Activated naive CD8-positive, alpha-beta T cell (primary cell): Measurements from ENCODE around the gene HBEGF.

Experiments
- H3K27ac Mint-ChIP-seq: one replicate; pipeline ENCODE4 v1.8.0; 2021; ENCODE audit warnings: mixed read lengths
- H3K27me3 Mint-ChIP-seq: one replicate; pipeline ENCODE4 v1.8.0; 2021; ENCODE audit warnings: mixed read lengths
- H3K36me3 Mint-ChIP-seq: one replicate; pipeline ENCODE4 v1.8.0; 2021; ENCODE audit warnings: mixed read lengths
- H3K4me1 Mint-ChIP-seq: one replicate; pipeline ENCODE4 v1.8.0; 2021; ENCODE audit warnings: low read depth, mixed read lengths
- H3K4me3 Mint-ChIP-seq: one replicate; pipeline ENCODE4 v1.8.0; 2021; ENCODE audit warnings: mild to moderate bottlenecking, mixed read lengths
- H3K9me3 Mint-ChIP-seq: one replicate; pipeline ENCODE4 v1.8.0; 2021; ENCODE audit warnings: low read depth, mixed read lengths

HBEGF gene, protein sequence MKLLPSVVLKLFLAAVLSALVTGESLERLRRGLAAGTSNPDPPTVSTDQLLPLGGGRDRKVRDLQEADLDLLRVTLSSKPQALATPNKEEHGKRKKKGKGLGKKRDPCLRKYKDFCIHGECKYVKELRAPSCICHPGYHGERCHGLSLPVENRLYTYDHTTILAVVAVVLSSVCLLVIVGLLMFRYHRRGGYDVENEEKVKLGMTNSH

DNA sequence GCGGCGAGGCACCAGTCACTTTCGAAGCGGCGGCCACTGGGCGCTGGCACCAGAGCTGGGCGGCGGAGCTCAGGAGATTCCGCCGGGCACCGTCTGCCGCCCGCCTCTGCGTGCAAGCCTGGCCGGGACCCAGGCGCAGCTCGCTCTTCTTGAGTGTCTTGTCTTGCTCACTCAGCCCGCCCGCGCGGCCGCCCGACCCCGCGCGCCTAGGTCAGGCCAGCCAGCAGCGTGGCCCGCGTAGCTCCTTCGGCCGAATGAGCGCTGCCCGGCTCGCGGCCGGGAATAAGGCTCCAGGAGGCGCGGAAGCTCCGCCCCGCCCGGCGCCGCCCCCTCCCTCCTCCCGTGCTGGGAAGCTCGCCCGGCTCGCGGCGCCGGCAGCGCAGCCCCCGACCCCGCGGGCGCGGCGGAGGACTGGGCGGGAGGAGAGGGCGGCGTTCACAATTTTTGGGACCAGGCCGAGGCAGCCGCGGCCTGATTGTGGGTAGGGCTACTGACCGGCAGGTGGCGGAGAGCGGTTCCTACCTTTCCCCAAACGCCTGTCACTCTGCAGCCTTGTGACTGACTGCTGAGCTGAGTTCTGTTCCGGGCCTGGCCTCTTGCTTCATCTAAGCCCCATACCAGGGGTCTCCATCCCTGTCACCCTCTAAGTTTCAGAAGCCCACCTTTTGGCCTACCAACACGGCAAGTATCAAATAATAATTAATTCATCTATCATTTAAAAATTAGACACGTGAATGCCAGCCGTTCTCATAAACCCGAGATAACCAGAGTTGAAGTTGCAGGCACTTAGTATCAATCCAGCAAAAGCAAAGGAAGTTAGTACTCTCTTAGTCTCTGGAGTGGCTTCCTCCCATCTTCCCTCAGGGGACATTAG lies at the start of gene HBEGF:
HBEGF (minus strand) TSS at position 256 of the 874 bp plus-strand sequence. CDS start 275 bp downstream, outside the sequence.
- no peaks in the 10 kb centered on the region for H3K36me3 Mint-ChIP-seq
- peaks cover 39% of the 10 kb centered on the region for H3K4me1 Mint-ChIP-seq
- H3K4me3 Mint-ChIP-seq = peak within 1 kb of the TSS; percentile 83
- H3K9me3 Mint-ChIP-seq = no peaks in the 10 kb centered on the region
- H3K27me3 Mint-ChIP-seq = peaks cover 8% of the 10 kb centered on the region
- H3K27ac Mint-ChIP-seq = peak within 1 kb of the TSS; percentile 18

DNA sequence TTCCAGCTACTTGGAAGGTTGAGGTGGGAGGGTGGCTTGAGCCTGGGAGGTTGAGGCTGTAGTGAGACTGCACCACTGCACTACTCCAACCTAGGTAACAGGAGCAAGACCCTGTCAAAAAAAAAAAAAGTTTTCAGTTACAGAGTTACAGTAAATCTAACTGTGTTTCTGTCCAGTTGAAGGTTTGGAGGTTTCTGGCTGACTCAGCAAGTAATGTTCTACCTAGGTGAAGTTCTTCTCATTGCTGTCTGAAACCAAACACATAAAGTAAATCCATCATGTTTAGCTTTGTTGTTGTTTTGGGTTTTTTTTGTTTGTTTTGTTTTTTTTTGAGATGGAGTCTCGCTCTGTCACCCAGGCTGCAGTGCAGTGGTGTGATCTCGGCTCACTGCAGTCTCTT lies 47.3 kb upstream of the HBEGF start:
- no peaks in the 10 kb centered on the region for H3K9me3 Mint-ChIP-seq
- H3K27me3 Mint-ChIP-seq = no peaks in the 10 kb centered on the region
- no peaks in the 10 kb centered on the region for H3K4me1 Mint-ChIP-seq

DNA sequence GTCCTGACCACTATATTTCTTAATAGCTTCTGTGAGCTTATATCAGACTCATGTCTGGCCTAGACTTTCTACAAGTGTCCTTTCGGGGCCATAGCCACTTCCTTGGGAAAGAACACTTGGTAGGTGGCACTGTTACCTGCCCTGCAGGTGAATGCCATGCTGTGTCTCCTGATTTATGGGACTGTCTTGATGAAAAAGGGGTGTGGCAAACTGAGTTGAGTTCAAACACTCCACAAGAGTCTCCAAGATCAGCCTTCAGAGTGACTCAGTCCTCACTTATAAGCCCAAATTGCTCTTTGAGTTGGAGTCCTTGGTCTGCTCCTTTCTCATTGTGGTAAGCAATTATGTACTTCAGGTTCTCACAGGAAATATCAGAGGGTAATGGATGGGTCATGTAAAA lies 45.3 kb upstream of the HBEGF start:
- Mint-ChIP-seq H3K4me3 (no peak overlapping the region), H3K27ac (no peak overlapping the region), H3K36me3 (no peaks in the 10 kb centered on the region), H3K4me1 (no peaks in the 10 kb centered on the region), H3K27me3 (no peaks in the 10 kb centered on the region), H3K9me3 (no peaks in the 10 kb centered on the region)

More for the DNA sequence above, 47.3 kb upstream of the HBEGF start:
- no peak overlapping the region for H3K4me3 Mint-ChIP-seq
- H3K27ac Mint-ChIP-seq = no peak overlapping the region
- no peaks in the 10 kb centered on the region for H3K36me3 Mint-ChIP-seq

DNA sequence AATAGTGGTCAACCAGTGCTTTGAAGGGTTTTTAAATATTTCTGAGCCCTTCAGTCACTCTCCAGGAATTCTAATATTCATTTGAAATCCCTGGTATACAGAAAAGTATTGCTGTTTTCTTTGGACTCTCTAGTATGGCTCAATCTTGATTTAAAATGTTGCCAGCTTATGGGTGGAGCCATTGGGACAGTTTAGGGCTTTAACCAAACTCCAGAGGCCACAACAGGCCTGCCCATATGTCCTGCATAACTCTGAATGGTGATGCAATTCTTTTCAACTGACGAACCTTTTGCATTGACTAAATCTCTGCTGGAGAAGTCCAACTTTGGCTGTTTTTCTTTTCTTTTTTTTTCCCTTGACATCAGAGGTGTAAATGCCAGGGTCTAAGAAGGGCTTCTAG lies 44.9 kb upstream of the HBEGF start:
- Mint-ChIP-seq H3K4me3 (no peak overlapping the region), H3K4me1 (no peaks in the 10 kb centered on the region), H3K36me3 (no peaks in the 10 kb centered on the region), H3K27ac (no peak overlapping the region), H3K9me3 (no peaks in the 10 kb centered on the region), H3K27me3 (no peaks in the 10 kb centered on the region)

DNA sequence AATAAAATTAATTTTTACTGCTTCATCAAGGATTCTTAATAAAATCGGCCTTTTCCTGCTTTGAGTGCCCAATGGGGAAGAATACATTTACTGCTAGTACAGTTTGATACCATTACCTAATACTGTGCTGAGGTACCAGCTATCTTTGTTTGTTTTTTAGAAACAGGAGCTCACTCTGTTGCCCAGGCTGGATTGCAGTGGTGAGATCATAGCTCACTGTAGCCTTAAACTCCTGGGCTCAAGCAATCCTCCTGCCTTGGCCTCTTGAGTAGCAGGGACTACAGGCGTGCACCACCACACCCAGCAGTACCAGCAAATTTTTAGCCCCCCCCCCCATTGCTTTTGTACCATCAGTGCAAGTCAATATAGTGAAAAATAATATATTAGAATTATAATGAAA lies 41.6 kb upstream of the HBEGF start:
- Mint-ChIP-seq H3K27me3 (no peaks in the 10 kb centered on the region), H3K27ac (no peak overlapping the region), H3K9me3 (no peaks in the 10 kb centered on the region), H3K4me1 (peaks cover 4% of the 10 kb centered on the region), H3K4me3 (no peak overlapping the region), H3K36me3 (no peaks in the 10 kb centered on the region)

DNA sequence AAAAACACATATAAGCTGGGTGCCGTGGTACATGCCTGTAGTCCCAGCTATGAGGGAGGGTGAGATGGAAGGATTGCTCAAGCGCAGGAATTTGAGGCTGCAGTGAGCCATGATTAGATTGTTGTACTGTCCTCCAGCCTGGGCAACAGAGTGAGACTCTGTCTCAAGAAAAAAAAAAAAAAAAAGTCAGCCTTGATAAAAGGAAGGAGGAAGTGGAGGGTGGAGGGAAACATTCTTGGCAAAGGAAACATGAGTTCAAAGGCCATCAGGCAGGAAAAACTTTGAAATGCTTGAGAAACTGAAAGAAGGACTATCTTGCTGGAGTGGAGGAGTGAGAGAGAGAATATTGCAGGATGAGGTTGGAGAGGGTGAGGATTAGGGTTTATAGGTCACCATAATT lies 36.9 kb upstream of the HBEGF start:
- Mint-ChIP-seq H3K27ac (no peak overlapping the region), H3K4me3 (no peak overlapping the region), H3K4me1 (peaks cover 11% of the 10 kb centered on the region), H3K27me3 (no peaks in the 10 kb centered on the region), H3K36me3 (no peaks in the 10 kb centered on the region), H3K9me3 (no peaks in the 10 kb centered on the region)

DNA sequence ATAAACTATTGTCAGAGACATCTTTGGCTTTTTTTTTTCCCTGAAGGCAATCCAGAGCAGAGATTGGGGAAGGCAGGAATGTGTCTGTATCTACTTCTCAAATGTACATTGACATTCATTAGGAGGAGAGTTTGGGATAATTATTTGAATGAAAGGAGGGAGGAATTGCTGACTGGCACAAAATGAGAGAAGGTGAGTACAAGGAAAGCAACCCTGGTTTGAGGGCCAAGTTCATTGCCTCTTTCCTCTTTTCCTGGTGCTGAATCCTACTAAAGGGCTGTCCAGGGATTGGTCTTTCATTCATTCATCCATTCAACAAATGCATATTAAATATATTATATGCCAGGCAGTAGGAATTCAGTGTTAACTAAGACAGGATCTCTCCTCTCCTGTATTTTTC lies 36.5 kb upstream of the HBEGF start:
- peaks cover 11% of the 10 kb centered on the region for H3K4me1 Mint-ChIP-seq
- H3K27me3 Mint-ChIP-seq = no peaks in the 10 kb centered on the region
- H3K27ac Mint-ChIP-seq = no peak overlapping the region
- H3K9me3 Mint-ChIP-seq = no peaks in the 10 kb centered on the region
- no peaks in the 10 kb centered on the region for H3K36me3 Mint-ChIP-seq
- H3K4me3 Mint-ChIP-seq = no peak overlapping the region

DNA sequence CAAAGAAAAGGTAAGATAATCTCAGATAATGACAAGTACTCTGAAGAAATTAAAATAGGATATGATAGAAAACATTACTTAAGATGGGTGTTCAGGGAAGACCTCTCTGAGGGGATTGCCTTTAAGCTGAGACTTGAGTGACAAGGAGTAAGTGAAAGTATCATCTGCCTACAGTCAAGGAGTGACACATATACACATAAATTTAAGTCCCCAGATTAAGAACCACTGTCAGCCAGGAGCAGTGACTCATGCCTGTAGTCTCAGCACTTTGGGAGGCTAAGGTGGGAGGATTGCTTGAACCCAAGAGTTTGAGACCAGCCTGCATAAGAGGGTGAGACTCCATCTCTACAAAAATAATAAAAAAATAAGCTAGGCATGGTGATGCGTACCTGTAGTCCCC lies 35.6 kb upstream of the HBEGF start:
- no peak overlapping the region for H3K4me3 Mint-ChIP-seq
- H3K27me3 Mint-ChIP-seq = no peaks in the 10 kb centered on the region
- H3K27ac Mint-ChIP-seq = no peak overlapping the region
- H3K4me1 Mint-ChIP-seq = peaks cover 11% of the 10 kb centered on the region
- no peaks in the 10 kb centered on the region for H3K36me3 Mint-ChIP-seq
- no peaks in the 10 kb centered on the region for H3K9me3 Mint-ChIP-seq

DNA sequence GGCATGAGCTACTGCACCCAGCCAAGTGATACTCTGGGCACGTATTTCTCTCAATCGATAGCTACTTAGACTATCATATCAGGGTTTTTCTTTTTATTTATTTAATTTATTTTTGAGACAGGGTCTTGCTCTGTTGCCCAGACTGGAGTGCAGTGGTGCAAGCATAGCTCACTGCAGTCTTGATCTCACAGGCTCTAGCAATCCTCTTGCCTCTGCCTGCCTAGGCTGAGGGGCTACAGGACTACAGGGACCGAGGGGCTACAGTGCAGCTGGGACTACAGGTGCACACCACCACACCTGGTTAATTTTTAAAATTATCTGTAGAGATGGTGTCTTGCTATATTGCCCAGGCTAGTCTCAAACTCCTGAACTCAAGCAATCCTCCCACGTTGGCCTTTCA lies 34.9 kb upstream of the HBEGF start:
- Mint-ChIP-seq H3K4me1 (peaks cover 11% of the 10 kb centered on the region), H3K27me3 (no peaks in the 10 kb centered on the region), H3K4me3 (no peak overlapping the region), H3K27ac (no peak overlapping the region), H3K9me3 (no peaks in the 10 kb centered on the region), H3K36me3 (no peaks in the 10 kb centered on the region)

DNA sequence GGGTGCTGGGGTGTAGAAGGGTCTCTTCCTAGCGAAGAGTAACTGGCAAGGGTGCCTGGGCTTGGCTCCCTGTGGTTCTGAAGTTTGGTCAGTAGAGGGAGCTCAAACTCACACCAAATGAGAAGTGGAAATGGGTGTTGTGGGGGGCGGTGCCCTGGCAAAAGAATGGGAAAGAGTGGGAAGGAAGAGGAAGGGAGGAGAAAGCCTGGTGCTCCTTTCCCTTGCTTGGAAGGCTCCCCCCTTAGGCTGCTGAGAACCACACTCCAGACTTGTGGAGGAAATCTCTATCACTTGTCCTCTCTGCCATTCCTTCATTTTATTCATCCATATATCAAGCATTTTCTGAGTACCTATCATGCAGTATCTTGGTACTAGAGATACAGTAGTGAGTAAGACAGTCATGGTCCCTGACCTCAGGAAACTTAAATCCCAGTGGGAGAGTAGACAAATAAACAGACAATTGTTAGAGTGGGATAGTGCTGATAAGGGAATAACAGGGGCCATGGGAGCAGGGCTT lies 26.6 kb upstream of the HBEGF start:
- no peaks in the 10 kb centered on the region for H3K36me3 Mint-ChIP-seq
- no peaks in the 10 kb centered on the region for H3K27me3 Mint-ChIP-seq
- no peak overlapping the region for H3K27ac Mint-ChIP-seq

DNA sequence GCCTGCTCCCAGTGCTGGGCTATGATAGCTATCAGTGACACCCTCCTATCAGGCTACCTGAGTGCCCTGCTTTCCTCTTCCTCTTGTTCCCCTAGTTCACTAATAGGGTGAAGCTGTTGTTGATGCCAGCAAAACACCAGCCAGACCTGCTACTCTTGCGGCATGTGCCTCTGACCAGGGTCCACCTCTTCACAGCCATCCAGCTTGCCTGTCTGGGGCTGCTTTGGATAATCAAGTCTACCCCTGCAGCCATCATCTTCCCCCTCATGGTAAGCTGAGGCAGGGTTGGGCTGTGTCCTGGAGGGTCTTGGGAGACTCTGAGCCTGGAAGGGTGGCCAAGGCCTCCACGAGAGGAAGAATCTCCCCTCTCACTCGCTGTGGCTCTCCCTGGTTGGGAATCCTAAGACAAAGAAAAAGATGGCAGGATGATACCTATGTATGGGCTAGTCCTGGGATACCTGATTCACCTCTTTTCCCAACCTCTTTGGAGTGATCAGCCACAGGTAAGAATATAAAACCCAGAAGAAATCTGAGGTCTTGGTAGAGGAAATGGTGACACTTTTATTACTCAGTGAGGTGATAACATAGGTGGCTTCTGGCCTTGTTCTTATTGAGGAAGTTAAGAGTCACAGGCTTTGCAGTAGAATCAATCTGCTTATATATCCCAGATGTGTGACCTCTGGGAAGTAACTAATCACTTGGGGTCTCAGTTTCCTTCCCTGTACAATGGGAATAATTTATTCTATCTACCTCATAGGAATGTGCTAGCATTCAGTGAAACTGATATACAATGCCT lies 25.2 kb upstream of the HBEGF start:
- Mint-ChIP-seq H3K36me3 (no peaks in the 10 kb centered on the region), H3K4me1 (no peaks in the 10 kb centered on the region), H3K27ac (no peak overlapping the region), H3K9me3 (no peaks in the 10 kb centered on the region), H3K27me3 (no peaks in the 10 kb centered on the region), H3K4me3 (no peak overlapping the region)

More for the DNA sequence above, 26.6 kb upstream of the HBEGF start:
- no peaks in the 10 kb centered on the region for H3K9me3 Mint-ChIP-seq
- H3K4me3 Mint-ChIP-seq = no peak overlapping the region
- H3K4me1 Mint-ChIP-seq = no peaks in the 10 kb centered on the region

DNA sequence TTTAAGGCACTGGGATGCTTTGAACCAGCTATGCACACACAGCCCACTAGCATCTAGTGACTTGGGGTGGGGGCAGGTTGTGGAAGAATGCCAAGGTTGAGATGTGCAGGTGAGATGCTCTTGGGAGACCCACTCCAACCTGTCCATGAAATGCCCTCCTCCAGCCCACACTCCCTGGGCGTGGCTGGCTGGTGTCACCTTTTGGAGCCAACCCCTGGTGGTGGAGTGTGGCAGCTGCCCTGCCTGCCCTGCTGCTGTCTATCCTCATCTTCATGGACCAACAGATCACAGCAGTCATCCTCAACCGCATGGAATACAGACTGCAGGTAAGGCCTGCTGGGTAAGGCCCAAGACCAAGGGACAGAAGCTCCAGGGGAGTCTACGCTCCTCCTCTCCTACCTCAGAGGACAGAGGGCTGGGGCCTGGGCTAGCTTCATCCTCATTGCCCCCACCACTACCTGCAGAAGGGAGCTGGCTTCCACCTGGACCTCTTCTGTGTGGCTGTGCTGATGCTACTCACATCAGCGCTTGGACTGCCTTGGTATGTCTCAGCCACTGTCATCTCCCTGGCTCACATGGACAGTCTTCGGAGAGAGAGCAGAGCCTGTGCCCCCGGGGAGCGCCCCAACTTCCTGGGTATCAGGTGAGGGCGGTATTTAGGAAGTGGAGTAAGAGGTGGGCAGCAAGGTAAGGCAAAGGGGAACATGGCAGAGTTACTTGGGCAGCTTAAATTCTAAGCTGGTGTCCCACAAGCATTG lies 21.0 kb upstream of the HBEGF start:
- H3K27me3 Mint-ChIP-seq = no peaks in the 10 kb centered on the region
- H3K4me1 Mint-ChIP-seq = peaks cover 4% of the 10 kb centered on the region
- H3K4me3 Mint-ChIP-seq = no peak overlapping the region
- H3K36me3 Mint-ChIP-seq = no peaks in the 10 kb centered on the region
- no peak overlapping the region for H3K27ac Mint-ChIP-seq
- no peaks in the 10 kb centered on the region for H3K9me3 Mint-ChIP-seq

DNA sequence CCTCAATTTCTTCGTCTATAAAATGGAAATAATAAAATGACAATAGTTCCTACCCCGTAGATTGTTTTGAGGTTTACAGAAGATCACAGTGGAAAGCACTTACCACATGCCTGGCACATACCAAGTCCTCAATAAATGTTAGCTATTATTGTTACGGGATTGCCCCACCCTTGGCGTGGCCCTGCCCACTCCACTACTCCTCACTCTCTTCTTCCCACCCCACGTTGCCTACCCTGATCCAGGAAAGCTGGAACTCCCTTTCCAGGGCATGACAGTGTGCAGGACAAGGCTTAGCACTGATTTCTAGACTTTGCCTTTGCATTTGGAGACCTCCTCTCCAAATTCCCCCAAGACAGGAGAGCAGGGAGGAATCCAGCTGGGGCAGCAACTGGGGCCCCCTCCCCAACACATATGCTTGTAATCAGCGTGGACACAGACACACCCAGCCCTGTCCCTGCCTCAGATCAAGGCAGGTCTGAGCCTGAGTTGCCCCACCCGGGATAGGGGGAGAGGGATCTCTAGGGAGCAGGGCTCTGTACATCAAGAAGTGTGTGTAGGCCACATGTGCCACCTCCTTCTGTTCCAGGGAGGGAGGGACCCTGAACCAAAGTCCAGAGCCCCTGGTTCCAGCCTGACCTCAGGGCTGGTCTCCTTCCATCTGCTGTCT lies 20.3 kb upstream of the HBEGF start:
- Mint-ChIP-seq H3K27ac (no peak overlapping the region), H3K4me1 (peaks cover 4% of the 10 kb centered on the region), H3K27me3 (no peaks in the 10 kb centered on the region), H3K36me3 (no peaks in the 10 kb centered on the region), H3K4me3 (no peak overlapping the region), H3K9me3 (no peaks in the 10 kb centered on the region)

DNA sequence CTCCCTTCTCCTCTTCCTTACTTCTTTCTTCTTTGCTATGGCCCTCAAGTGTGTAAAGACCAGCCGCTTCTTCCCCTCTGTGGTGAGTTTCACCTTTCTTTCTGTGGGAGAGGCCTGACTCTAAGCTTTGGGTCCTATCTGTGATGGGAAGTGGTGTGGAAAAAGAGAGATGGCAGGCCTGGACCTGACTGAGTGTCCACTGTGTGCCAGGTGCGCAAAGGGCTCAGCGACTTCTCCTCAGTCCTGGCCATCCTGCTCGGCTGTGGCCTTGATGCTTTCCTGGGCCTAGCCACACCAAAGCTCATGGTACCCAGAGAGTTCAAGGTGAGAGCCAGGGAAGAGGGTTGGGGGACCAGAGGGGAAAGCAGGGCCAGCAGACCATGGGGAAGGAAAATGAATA lies 19.5 kb upstream of the HBEGF start:
- H3K27me3 Mint-ChIP-seq = no peaks in the 10 kb centered on the region
- H3K4me3 Mint-ChIP-seq = no peak overlapping the region
- peaks cover 4% of the 10 kb centered on the region for H3K4me1 Mint-ChIP-seq
- no peak overlapping the region for H3K27ac Mint-ChIP-seq
- no peaks in the 10 kb centered on the region for H3K9me3 Mint-ChIP-seq
- no peaks in the 10 kb centered on the region for H3K36me3 Mint-ChIP-seq
